ENCODE data around the gene WDR1. TPM values are rescaled to one million over a fixed set of nuclear protein-coding genes. Genes with fewer than 3 reads are reported as not detected.
A peak's percentile ranks its signal among the peaks of the same experiment; 100 is the strongest.

The WDR1 gene
- total RNA-seq, 1 donor from 2014 or later = 370 TPM

GRCh38 chr4:10119278-10119677 is 2.7 kb upstream of the WDR1 start:
- no peak for DNase-seq (ENCODE audit: low read depth)
- Histone ChIP-seq H3K36me3 (ENCODE audit: control insufficient read depth, insufficient read depth, low read length) (peaks cover 2% of the 10 kb centered on the region), H3K4me3 (ENCODE audit: low read depth, low read length) (no peak overlapping the region), H3K27me3 (ENCODE audit: control insufficient read depth, insufficient read depth, low read length) (no peaks in the 10 kb centered on the region)
- TF ChIP-seq, protein P1, sequence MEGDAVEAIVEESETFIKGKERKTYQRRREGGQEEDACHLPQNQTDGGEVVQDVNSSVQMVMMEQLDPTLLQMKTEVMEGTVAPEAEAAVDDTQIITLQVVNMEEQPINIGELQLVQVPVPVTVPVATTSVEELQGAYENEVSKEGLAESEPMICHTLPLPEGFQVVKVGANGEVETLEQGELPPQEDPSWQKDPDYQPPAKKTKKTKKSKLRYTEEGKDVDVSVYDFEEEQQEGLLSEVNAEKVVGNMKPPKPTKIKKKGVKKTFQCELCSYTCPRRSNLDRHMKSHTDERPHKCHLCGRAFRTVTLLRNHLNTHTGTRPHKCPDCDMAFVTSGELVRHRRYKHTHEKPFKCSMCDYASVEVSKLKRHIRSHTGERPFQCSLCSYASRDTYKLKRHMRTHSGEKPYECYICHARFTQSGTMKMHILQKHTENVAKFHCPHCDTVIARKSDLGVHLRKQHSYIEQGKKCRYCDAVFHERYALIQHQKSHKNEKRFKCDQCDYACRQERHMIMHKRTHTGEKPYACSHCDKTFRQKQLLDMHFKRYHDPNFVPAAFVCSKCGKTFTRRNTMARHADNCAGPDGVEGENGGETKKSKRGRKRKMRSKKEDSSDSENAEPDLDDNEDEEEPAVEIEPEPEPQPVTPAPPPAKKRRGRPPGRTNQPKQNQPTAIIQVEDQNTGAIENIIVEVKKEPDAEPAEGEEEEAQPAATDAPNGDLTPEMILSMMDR (IDR thresholded peaks at IDR 0.05; ENCODE audit: insufficient read depth, low read length, poor library complexity, severe bottlenecking) = no peak

DNA sequence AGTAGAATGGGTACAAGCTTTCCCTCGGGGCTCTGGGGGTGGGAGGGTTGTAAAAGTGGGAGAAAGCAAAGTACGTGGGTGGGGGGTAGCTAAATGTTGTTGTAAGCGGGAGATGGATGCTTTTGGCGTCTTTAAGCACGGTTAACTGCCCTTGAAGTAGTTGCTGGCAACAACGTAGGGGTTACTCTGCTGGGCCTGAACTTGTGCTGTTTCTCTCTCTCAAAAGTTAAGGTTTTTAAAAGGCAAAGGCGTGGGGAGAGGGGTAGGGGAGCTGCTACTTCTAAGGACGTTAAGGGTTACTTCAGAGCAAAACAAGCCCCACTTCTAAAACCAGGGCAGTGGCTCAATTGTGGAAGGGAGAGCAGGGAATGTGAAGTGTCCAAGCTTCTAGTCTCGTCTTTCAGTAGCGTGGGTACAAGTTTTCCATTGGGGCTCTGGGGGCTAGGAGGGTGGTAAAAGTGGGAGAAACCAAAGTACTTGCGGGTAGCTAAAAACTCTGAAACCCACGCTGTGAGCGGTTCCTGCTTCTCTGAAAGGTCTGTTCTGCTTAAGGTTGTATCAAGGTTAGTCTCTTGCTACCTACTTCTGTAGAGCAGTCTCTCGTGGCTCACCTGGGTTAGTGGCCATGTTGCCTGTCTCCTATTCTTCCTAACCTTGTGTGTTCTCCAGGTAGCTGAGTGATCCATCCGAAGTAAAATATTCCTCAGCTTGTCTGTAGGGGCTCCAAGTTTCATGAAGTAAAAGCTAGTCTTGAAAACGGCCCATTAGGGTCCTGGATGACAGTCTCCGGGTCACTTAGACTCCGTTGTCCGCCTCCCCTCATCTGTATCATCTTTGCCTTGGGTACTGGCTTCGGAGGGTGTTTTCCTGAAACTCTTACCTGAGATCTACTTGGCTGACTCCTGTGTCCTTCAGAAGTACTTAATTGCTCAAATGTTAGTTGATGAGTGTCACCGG is 1.7 kb upstream of the WDR1 start:
- no peaks in the 10 kb centered on the region for H3K27me3 ChIP-seq (ENCODE audit: control insufficient read depth, insufficient read depth, low read length)
- no peak overlapping the region for H3K4me3 ChIP-seq (ENCODE audit: low read depth, low read length)
- TF ChIP-seq, protein P1 (IDR thresholded peaks at IDR 0.05; ENCODE audit: insufficient read depth, low read length, poor library complexity, severe bottlenecking) = no peak
- no peak for DNase-seq (ENCODE audit: low read depth)
- H3K36me3 ChIP-seq (ENCODE audit: control insufficient read depth, insufficient read depth, low read length) = peaks cover 2% of the 10 kb centered on the region

GRCh38 chr4:10117359-10118047 is 904 bp upstream of the WDR1 start:
- H3K27me3 ChIP-seq (ENCODE audit: control insufficient read depth, insufficient read depth, low read length) = no peaks in the 10 kb centered on the region
- peak overlapping the region; percentile 50 for H3K4me3 ChIP-seq (ENCODE audit: low read depth, low read length)
- DNase-seq (ENCODE audit: low read depth) = no peak
- TF ChIP-seq, protein P1 (IDR thresholded peaks at IDR 0.05; ENCODE audit: insufficient read depth, low read length, poor library complexity, severe bottlenecking) = no peak
- H3K36me3 ChIP-seq (ENCODE audit: control insufficient read depth, insufficient read depth, low read length) = peaks cover 2% of the 10 kb centered on the region

GRCh38 chr4:10115797-10116568 is 616 bp downstream of the WDR1 start:
- peak overlapping the region; percentile 83 for H3K4me3 ChIP-seq (ENCODE audit: low read depth, low read length)
- peaks cover 2% of the 10 kb centered on the region for H3K36me3 ChIP-seq (ENCODE audit: control insufficient read depth, insufficient read depth, low read length)
- DNase-seq (ENCODE audit: low read depth) = no peak
- TF ChIP-seq, protein P1 (IDR thresholded peaks at IDR 0.05; ENCODE audit: insufficient read depth, low read length, poor library complexity, severe bottlenecking) = no peak
- no peaks in the 10 kb centered on the region for H3K27me3 ChIP-seq (ENCODE audit: control insufficient read depth, insufficient read depth, low read length)

- peaks cover 2% of the 10 kb centered on the region for H3K36me3 ChIP-seq (ENCODE audit: control insufficient read depth, insufficient read depth, low read length)
- no peak for DNase-seq (ENCODE audit: low read depth)
- TF ChIP-seq, protein P1 (IDR thresholded peaks at IDR 0.05; ENCODE audit: insufficient read depth, low read length, poor library complexity, severe bottlenecking) = no peak
- H3K27me3 ChIP-seq (ENCODE audit: control insufficient read depth, insufficient read depth, low read length) = no peaks in the 10 kb centered on the region
- peak overlapping the region; percentile 83 for H3K4me3 ChIP-seq (ENCODE audit: low read depth, low read length)
Observed at GRCh38 chr4:10115271-10115796, 1.3 kb downstream of the WDR1 start.

All from kidney epithelial cell (primary cell).